GM19328 (cell line): ENCODE data around the gene TMEFF2.

Experiments
- ATAC-seq: cut with Tn5 transposase; IDR thresholded peaks from one replicate; pipeline ENCODE4 v1.9.1; 2021; ENCODE audit warnings: mild to moderate bottlenecking, moderate library complexity; ENCODE audit not compliant: unreplicated experiment

TMEFF2 gene

GRCh38 chr2:191977754-191978153 is 217.0 kb downstream of the TMEFF2 start:
- ATAC-seq: no peak

DNA sequence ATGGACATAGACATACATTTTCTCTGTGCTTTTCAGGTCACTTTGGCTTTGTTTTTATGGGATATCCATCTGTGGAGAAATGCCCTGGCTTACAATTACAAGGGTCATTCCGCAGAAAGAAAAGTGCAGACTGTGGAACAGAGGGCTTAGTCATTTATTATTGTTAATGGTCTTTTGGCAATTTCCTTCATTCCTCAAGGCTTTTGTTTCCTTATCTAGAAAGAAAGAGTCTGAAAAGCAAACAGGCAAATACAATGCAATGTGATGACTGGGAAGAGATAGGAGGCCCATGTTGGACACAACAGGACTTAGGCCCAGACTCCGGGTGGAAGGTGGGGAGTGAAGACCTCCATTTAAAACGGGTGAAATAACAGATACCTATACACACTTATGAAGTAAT is 218.3 kb downstream of the TMEFF2 start:
- ATAC-seq: no peak

DNA sequence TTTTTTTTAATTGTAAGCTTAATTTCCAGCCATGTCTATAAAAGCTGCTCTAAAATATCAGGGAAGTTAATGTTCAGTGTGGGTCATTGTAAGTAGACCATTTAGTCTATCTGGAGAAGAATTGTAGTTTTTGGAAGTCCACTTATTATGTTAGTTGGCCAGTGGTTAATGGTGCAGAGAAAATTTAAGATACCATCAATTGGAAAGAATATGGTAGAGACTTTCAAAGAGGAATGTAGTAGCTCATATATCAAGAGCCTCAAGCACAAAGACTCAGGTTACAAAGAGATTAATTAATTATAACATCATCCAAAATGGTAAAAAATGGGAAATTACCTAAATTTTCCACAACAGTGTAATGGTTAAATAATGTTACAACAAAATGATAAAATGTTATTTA is 220.1 kb downstream of the TMEFF2 start:
- no peak for ATAC-seq

- no peak for ATAC-seq
These were observed 223.9 kb downstream of the TMEFF2 start for GRCh38 chr2:191970867-191971266.

DNA sequence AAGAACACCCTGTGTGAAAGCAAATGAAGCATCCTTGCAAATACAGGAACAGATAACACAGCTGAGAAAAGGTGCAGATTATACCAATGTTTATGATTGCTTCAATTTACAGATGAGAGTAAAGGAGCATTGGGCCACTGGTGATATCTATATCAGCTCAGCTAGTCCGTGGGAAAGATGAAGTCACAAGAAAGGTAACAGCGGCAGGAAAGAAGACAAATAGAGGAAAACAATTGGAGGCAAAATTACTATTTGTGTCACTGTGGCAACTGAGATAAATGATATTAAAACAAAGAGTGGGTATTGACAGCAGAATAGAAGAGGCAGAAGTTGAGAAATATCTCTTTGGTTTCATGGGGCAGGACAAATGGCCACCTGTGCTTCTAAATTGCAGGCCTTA is 226.6 kb downstream of the TMEFF2 start:
- no peak for ATAC-seq

DNA sequence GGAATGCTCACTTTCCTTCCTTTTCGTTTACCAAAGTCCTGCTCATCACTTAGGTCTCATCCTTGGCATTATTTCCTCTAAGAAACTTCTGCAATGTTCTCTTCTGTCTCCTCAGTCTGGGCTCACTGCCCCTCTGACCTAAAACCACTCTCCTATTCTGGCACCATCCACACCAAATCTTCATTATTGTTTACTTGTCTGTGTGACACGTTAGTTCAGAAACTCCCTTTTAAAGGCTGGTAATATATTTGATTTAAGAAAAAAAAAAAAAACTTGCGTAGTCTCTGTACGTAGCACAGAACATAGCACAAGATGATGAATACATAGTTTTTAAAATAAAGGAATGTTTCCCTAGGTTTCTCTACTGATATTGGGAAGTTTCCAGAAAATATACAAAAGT is 229.0 kb downstream of the TMEFF2 start:
- ATAC-seq: no peak

- no peak for ATAC-seq
These were observed 233.2 kb downstream of the TMEFF2 start for GRCh38 chr2:191961556-191961955.

- no peak for ATAC-seq
These were observed 235.5 kb downstream of the TMEFF2 start for GRCh38 chr2:191959209-191959608.

DNA sequence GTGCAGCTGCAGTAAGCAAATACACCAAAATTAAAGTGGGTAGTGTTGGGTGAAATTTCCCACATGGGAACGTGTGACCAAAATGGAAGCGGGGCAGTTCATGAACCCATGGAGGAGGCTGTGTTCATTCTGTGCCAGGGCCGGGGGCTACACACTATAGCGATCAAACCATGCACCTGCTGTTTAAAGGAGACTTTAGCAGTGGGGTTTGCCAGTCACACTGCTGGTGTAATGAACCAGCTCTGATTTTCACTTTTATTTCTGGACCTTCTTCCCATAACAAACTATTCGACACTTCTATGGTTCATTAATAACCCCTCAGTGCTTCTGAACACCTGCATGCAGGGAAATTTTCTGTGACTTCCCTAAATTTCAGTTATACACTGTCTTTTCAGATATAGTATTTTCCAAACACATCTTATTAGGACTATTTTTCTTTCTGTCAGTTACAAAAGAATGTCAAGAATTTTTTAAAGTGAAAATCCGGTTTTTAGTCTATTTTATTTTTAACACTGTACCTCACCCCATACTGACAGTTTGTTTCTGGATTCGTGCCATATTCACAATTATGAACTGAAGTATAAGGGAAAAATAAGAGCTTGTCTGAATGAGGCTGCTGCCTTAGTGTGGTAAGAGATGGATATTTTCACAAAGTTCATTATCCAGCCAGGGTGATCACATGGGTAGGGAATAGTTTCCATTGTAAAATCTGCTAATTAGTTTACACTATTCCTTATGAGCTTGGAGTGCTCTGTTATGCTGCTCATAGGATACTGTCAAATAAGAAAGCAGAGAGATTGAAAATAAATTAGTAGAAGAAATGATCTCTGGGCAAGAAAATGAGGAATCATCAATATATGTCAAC is 236.5 kb downstream of the TMEFF2 start:
- no peak for ATAC-seq

GRCh38 chr2:191954451-191954850 is 240.3 kb downstream of the TMEFF2 start:
- no peak for ATAC-seq

DNA sequence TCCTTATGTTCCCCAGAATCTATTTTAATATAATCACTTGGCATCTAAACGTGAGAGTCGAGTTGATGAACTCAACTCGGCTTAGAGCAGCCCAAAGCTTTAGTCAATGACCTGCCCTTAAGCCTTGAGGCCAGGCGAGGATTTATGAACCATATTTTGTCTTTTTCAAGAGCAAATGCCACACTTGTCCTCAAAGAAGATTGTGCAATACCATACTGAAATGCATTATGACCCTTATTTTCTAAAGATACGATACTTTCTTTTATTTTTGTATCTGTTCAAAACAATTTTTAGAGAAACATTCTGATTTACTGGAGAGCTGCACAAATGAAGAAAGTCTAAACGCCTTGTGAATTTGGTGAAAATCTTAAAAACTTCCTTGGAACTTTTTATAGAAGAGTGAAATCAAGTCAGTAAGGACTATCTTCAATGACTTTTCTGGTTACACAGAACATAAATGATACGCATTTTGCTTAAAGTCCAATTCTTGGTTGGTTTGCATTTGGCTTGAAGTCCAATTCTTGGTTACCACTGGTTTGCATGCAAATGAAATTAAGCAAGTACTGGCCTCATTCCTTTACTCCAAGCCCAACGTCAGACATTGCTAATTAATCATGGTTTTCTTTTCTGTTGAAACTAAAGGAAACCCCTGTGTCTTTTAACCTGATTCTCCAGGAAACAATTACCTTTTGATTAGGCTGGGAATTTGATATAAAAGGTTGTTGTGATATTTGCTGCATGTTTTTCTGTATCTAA is 242.0 kb downstream of the TMEFF2 start:
- no peak for ATAC-seq

DNA sequence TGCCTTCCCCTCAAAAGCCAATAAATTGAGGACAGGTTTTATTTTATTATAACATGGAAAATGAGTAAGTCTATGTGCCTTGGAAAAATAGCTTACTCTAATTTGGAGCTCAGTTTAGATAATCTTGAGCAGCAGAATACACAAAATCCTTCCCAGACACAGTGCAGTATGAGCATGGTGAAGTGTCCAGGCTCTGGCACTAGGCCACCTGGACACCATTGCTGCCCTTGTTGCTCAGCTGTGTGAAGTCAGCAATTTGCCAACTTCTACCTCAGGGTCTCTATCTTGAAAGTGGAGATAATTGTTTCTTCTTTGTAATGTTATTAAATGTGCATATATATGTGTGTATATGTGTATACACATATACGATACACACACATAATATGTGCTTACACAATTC is 242.9 kb downstream of the TMEFF2 start:
- no peak for ATAC-seq

DNA sequence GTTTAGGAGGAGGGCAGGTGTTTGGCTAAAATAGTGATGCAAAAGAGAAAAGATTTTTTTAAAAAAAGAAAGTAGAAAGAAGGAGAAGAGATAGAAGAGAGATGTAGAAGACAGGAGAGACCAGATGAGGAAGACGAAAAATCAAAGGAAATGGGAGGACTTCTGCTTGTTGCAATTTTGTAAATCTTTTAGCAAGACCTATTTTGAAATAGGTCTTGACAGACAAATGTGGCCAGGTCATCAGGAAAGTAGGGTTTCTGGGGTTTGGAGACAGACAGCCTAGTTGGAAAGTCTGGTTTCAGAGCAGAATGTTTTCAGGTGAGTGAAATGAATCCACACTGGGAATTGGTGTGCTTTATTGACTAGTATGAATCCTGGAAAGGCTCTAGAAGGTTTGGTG is 243.4 kb downstream of the TMEFF2 start:
- ATAC-seq: no peak

- no peak for ATAC-seq
These were observed 244.4 kb downstream of the TMEFF2 start for GRCh38 chr2:191950132-191950874.

DNA sequence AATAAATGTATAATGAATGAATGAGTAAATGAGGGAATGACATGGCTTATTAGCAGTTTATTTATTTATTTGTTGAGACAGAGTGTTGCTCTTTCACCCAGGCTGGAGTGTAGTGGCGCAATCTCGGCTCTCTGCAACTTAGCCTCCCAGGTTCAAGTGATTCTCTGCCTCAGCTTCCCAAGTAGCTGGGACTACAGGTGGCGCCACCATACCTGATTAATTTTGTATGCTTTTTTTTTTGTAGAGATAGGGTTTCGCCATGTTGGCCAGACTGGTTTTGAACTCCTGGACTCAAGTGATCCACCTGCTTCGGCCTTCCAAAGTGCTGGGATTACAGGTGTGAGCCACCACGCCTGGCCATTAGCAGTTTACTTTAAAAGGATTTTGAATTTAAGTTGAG is 247.5 kb downstream of the TMEFF2 start:
- no peak for ATAC-seq

- no peak for ATAC-seq
These were observed 248.1 kb downstream of the TMEFF2 start for GRCh38 chr2:191946471-191947182.

DNA sequence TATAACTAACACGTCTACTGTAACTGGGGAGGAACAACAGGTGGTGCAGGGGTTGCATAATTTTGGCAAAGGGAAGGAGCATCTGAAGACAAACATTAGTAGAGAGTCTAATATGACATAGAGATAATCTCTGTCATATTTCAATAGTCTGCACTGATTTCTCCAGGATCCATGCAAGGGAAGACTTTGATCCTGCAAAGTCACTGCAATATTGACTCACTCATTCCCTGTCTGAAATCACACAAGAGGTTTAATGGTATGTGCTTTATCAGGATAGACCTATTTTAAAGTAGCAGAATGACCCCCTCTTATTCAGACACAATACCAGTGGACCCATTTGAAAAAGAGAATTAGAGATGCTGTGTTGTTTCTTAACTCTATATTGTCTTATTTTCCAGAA is 249.1 kb downstream of the TMEFF2 start:
- no peak for ATAC-seq

DNA sequence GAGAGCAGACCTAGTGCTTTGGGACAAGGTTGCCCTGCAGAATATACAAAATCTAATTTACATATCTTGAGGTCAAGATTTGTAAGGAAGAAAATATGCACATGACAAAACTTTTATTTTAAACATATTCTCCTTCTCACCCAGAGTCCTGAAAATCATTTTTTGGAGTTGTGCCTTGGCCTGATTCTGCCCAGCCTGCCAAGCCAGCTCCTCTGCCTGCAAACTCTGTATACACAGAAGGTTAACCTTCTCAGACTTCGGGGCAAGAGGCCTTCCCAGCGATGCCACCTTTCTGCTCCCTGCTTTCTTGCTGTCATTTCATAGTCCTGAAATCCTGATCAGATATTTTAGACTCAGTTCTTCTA is 252.0 kb downstream of the TMEFF2 start:
- no peak for ATAC-seq

DNA sequence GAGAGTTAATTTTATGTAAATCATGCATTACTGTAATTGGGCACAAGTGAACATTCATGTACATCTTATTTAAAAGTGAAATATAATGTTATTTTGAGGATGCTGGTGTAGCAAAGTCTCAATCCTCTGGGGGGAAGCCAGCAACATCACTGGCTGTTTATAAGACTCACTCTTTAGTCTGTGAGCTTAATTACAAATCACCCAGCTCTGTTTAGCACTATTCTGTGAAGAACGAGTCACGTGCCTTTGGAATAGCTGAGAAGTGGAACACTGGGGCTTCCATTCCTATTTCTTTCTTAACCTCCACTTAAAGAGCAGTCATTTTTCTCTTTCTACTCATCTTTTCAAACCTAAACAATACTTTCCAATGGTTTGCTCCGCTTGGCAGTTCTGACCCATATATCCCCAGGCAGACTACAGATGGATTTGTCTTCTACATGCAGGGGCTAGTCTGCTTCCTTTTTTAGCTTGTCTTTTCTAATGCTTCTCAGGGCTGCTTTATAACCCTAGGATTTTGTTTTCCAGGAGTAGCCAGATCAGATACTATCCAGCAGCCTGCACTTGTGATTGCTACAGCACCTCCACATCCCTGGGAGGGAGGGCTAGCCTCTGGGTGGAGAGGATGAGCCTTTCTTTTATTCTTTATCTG is 252.5 kb downstream of the TMEFF2 start:
- ATAC-seq: no peak

GRCh38 chr2:191941376-191941929 is 253.3 kb downstream of the TMEFF2 start:
- no peak for ATAC-seq
